Measurements from ENCODE around the gene EPS8L1. TPM values are rescaled to one million over a fixed set of nuclear protein-coding genes. Genes with fewer than 3 reads are reported as not detected.

The EPS8L1 gene
- total RNA-seq, 4 donors from 2014 or later, result 0.33 to 0.66 (median 0.51) TPM; not detected in 1

DNA sequence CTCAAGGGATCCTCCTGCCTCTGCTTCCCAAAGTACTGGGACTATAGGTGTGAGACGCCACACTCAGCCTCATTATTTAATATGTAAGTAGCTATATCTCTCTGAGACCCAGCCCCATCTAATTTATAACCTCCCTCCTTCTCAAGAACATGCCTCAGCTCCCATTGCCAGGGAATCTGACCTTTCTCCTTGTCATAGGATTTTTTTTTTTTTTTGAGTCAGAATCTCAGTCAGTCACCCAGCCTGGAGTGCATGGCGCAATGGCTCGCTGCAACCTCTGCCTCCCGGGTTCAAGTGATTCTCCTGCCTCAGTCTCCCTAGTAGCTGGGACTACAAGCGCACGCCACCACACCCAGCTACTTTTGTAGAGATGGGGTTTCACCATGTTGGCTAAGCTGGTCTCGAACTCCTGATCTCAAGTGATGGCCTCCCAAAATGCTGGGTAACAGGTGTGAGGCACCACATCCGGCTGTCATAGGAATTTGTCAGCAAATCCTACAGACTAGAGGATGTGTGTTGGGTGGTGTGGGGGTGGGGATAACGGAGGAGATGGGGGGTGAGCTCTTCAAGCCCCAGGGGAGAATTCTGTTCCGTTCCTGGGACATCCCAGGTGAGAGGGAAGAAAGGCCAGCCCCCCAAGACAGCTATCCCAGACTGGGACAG, 5.1 kb upstream of the EPS8L1 start:
- TF ChIP-seq CTCF (IDR thresholded peaks at IDR 0.05; ENCODE audit: low read depth), result no peak

- no peak for TF ChIP-seq CTCF (IDR thresholded peaks at IDR 0.05; ENCODE audit: low read depth)
These were observed 4.6 kb upstream of the EPS8L1 start for GRCh38 chr19:55071129-55071502.

GRCh38 chr19:55071913-55072312, 3.8 kb upstream of the EPS8L1 start:
- no peak for TF ChIP-seq CTCF (IDR thresholded peaks at IDR 0.05; ENCODE audit: low read depth)

DNA sequence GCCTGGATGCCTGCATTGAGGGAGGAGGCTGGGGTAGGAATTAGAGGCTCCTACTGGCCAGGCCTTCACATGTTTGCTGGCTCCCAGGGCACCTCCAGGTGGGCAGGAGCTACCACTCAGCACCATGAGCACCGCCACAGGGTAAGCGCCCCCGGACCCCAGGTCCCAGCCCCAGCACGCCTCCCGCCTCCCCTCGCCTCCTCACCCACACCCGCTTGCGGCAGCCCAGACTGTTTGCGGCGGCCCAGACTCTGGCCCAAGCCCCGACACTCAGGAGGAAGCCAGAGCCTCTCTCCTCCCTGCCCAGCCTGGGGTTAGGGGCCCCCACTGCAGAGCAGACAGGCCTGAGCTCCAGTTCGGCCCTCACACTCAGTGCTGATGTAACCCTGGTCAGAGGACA, 652 bp downstream of the EPS8L1 start:
- TF ChIP-seq CTCF (IDR thresholded peaks at IDR 0.05; ENCODE audit: low read depth), result no peak

DNA sequence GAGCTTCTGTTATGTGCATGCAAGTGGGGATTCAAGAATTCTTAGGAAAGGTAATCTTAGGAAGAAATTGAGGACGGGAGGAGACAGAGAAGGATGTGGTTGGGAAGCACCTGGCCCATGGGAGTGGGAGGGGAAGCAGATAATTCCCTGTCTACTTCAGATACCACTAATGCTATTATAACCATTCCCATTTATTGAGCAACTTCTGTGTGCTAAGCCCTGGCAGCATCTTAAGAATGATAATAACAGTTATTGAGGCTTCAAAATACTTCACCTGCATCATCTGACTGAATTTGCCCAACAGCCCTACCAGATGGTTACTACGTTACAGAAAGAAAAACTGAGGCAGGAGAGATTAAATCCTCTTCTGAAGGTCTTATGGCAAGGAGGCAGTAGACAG, 1.4 kb downstream of the EPS8L1 start:
- TF ChIP-seq CTCF (IDR thresholded peaks at IDR 0.05; ENCODE audit: low read depth), result no peak

DNA sequence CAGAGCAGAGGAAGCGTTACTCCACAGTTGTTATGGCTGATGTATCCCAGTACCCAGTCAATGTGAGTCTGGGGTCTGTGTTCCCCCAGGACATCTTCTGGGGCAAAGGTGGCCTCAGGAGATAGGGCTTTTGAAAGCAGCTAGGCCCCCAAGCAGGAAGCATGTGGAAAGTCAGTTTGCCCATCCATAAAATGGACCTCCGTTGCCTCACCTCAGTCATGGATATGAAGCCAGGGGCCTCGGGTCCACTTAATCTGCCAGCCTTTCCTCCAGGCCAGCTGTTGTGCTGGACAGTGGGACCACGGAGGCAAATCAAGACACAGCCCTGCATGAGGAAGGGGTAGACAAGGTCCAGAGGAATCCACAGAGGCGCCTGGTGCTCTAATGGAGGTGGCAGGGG, 3.3 kb downstream of the EPS8L1 start:
- TF ChIP-seq CTCF (IDR thresholded peaks at IDR 0.05; ENCODE audit: low read depth), result no peak

- TF ChIP-seq CTCF (IDR thresholded peaks at IDR 0.05; ENCODE audit: low read depth), result no peak
These were observed 3.9 kb downstream of the EPS8L1 start for GRCh38 chr19:55079400-55080038.
